ENCODE measurements around the gene RBFOX1. TPM values are rescaled to one million over a fixed set of nuclear protein-coding genes. Genes with fewer than 3 reads are reported as not detected.

RBFOX1 gene
- total RNA-seq, 1 experiment from 2014 or later: not detected

GRCh38 chr16:7691533-7691932, 358.9 kb downstream of the RBFOX1 start:
- Histone ChIP-seq H3K4me2 (ENCODE audit: low read length) (no peak overlapping the region), H3K27ac (ENCODE audit: low read length) (no peak overlapping the region), H3F3A (ENCODE audit: low read length, unreplicated experiment) (no peaks in the 10 kb centered on the region), H2AFZ (ENCODE audit: low read length) (no peak overlapping the region), H3K27me3 (ENCODE audit: low read length) (no peaks in the 10 kb centered on the region), H3K4me3 (ENCODE audit: low read length) (no peak overlapping the region), H3K4me1 (ENCODE audit: insufficient read depth, low read length) (no peaks in the 10 kb centered on the region), H3K36me3 (ENCODE audit: low read depth, low read length) (no peaks in the 10 kb centered on the region), H4K20me1 (ENCODE audit: low read length) (no peaks in the 10 kb centered on the region), H3K9ac (ENCODE audit: low read length) (no peak overlapping the region), H3K79me2 (ENCODE audit: low read length) (no peaks in the 10 kb centered on the region), H3K9me2 (replicated peaks; ENCODE audit: low read length) (no peaks in the 10 kb centered on the region), H3K9me3 (ENCODE audit: low read length) (no peaks in the 10 kb centered on the region)
- ChIA-PET CTCF (no interaction called here), POLR2A (ENCODE audit: unreplicated experiment) (no interaction called here)
- intact Hi-C loops (cut with micrococcal nuclease): no loop called here
- TF ChIP-seq EZH2phosphoT487 (IDR thresholded peaks at IDR 0.05; ENCODE audit: borderline replicate concordance, low read length): no peak
- TF ChIP-seq CTCF (conservative IDR thresholded peaks at IDR 0.05; ENCODE audit: low read depth, low read length): no peak
- ATAC-seq (no peak), DNase-seq (no peak)
- BruUV-seq (replicated peaks): no TSS peak

GRCh38 chr16:7703672-7704071, 371.0 kb downstream of the RBFOX1 start:
- Histone ChIP-seq H3K36me3 (ENCODE audit: low read depth, low read length) (no peaks in the 10 kb centered on the region), H3K9ac (ENCODE audit: low read length) (no peak overlapping the region), H3K9me3 (ENCODE audit: low read length) (no peaks in the 10 kb centered on the region), H3K79me2 (ENCODE audit: low read length) (no peaks in the 10 kb centered on the region), H2AFZ (ENCODE audit: low read length) (no peak overlapping the region), H3K27ac (ENCODE audit: low read length) (no peak overlapping the region), H3F3A (ENCODE audit: low read length, unreplicated experiment) (no peaks in the 10 kb centered on the region), H3K9me2 (replicated peaks; ENCODE audit: low read length) (no peaks in the 10 kb centered on the region), H3K4me3 (ENCODE audit: low read length) (no peak overlapping the region), H3K27me3 (ENCODE audit: low read length) (no peaks in the 10 kb centered on the region), H4K20me1 (ENCODE audit: low read length) (no peaks in the 10 kb centered on the region), H3K4me2 (ENCODE audit: low read length) (no peak overlapping the region), H3K4me1 (ENCODE audit: insufficient read depth, low read length) (no peaks in the 10 kb centered on the region)
- DNase-seq (no peak), ATAC-seq (no peak)
- intact Hi-C loops (cut with micrococcal nuclease): no loop called here
- no peak for TF ChIP-seq CTCF (conservative IDR thresholded peaks at IDR 0.05; ENCODE audit: low read depth, low read length)
- no peak for TF ChIP-seq EZH2phosphoT487 (IDR thresholded peaks at IDR 0.05; ENCODE audit: borderline replicate concordance, low read length)
- TF ChIP-seq EZH2 (IDR thresholded peaks at IDR 0.05; ENCODE audit: low read length, unreplicated experiment): no peak
- BruUV-seq (replicated peaks): no TSS peak
- ChIA-PET CTCF (no interaction called here), POLR2A (ENCODE audit: unreplicated experiment) (no interaction called here)

GRCh38 chr16:7705885-7706284, 373.2 kb downstream of the RBFOX1 start:
- TF ChIP-seq EZH2 (IDR thresholded peaks at IDR 0.05; ENCODE audit: low read length, unreplicated experiment): no peak
- no peak for TF ChIP-seq EZH2phosphoT487 (IDR thresholded peaks at IDR 0.05; ENCODE audit: borderline replicate concordance, low read length)
- TF ChIP-seq CTCF (conservative IDR thresholded peaks at IDR 0.05; ENCODE audit: low read depth, low read length): no peak
- intact Hi-C loops (cut with micrococcal nuclease): no loop called here
- Histone ChIP-seq H3K27ac (ENCODE audit: low read length) (no peak overlapping the region), H3K9me2 (replicated peaks; ENCODE audit: low read length) (no peaks in the 10 kb centered on the region), H3K9ac (ENCODE audit: low read length) (no peak overlapping the region), H3K27me3 (ENCODE audit: low read length) (no peaks in the 10 kb centered on the region), H3K36me3 (ENCODE audit: low read depth, low read length) (no peaks in the 10 kb centered on the region), H2AFZ (ENCODE audit: low read length) (no peak overlapping the region), H3K4me3 (ENCODE audit: low read length) (no peak overlapping the region), H3F3A (ENCODE audit: low read length, unreplicated experiment) (no peaks in the 10 kb centered on the region), H4K20me1 (ENCODE audit: low read length) (no peaks in the 10 kb centered on the region), H3K4me2 (ENCODE audit: low read length) (no peak overlapping the region), H3K9me3 (ENCODE audit: low read length) (no peaks in the 10 kb centered on the region), H3K79me2 (ENCODE audit: low read length) (no peaks in the 10 kb centered on the region), H3K4me1 (ENCODE audit: insufficient read depth, low read length) (no peaks in the 10 kb centered on the region)
- ATAC-seq (no peak), DNase-seq (no peak)
- ChIA-PET POLR2A (ENCODE audit: unreplicated experiment) (no interaction called here), CTCF (no interaction called here)
- BruUV-seq (replicated peaks): no TSS peak

All from PC-3 (cell line).